Psoas muscle (tissue), 8 donors: ENCODE results near the gene SFI1. TPM values are rescaled to one million over a fixed set of nuclear protein-coding genes. Genes with fewer than 3 reads are reported as not detected.
A peak's percentile ranks its signal among the peaks of the same experiment; 100 is the strongest.
"Not testable (repeated sequence)": the region's sequence is repeated elsewhere in the genome, so short reads cannot be mapped to it uniquely, and the experiment has no call there.

Experiments
- ATAC-seq, 4 donors: fragments of 200-7000 bp; cut with Tn5 transposase; one replicate each; pipeline ENCODE4 v1.9.1; 2020; ENCODE audit warnings: moderate library complexity in 3 of 4, mild to moderate bottlenecking in 2 of 4
- DNase-seq, 2 donors: peaks; one replicate each; pipeline ENCODE4 v3.0.0-alpha.2; 2020
- H3K27ac ChIP-seq: fragments of 200-600 bp; one replicate; pipeline ENCODE4 v1.8.0; 2022
- H3K27me3 ChIP-seq, 3 donors: fragments of 200-600 bp in 1 of 3; one replicate each; pipeline versions ENCODE4 v1.6.1 to v1.8.0; 2013 to 2022; ENCODE audit warnings: low read length in 2 of 3, mild to moderate bottlenecking in 2 of 3, moderate library complexity in 1 of 3; ENCODE audit not compliant: insufficient read depth in 3 of 3
- H3K36me3 ChIP-seq, 2 donors: fragments of 200-600 bp in 1 of 2; one replicate each; pipeline versions ENCODE4 v1.6.1 to v1.8.0; 2013 to 2022; ENCODE audit warnings: low read depth in 1 of 2, mild to moderate bottlenecking in 1 of 2, moderate library complexity in 1 of 2; ENCODE audit not compliant: insufficient read depth in 1 of 2
- H3K4me1 ChIP-seq: fragments of 200-600 bp; one replicate; pipeline ENCODE4 v1.8.0; 2022
- H3K4me3 ChIP-seq: fragments of 200-600 bp; one replicate; pipeline ENCODE4 v1.8.0; 2022; ENCODE audit warnings: mild to moderate bottlenecking
- H3K9me3 ChIP-seq: fragments of 200-600 bp; one replicate; pipeline ENCODE4 v1.8.0; 2022
- WGBS, 3 donors: extraction: QIAGEN DNeasy Blood & Tissue Kit; methylation state at CpG; one replicate each; pipeline versions ENCODE4 v1.1.6 to v1.1.7; 2013; 5-methylcytosine and 5-hydroxymethylcytosine counted together
- intact Hi-C, 2 donors: fragments of 100-400 bp; cut with DNase I; formaldehyde crosslinking; loops; one replicate each; pipeline versions ENCODE4 v1.11.0 to v1.14.2; 2022
- polyA plus RNA-seq, 3 donors: library from polyadenylated mRNA; stranded (reverse); fragments of 200-250 nt; gene quantifications; one replicate each; pipeline ENCODE4 v1.2.3, GENCODE V29; 2013
- total RNA-seq, 4 donors: library from RNA; stranded (reverse); fragmentation: NEBNext Ultra II Directional in 2 of 4; extraction: Animal tissue kit (Norgen Biotek cat#: 25700) in 2 of 4; gene quantifications; one replicate each; pipeline versions ENCODE4 v1.2.1 to v1.2.4, GENCODE V29; 2021 to 2023
- TF ChIP-seq, protein P1 (sequence below): fragments of 200-600 bp; IDR thresholded peaks from one replicate; pipeline ENCODE4 v1.8.0; 2022; ENCODE audit warnings: antibody characterized with exemption
- donor health status: healthy with polysubstance abuse.
- donor health status: DM: no; HTN: no; CAD: no; lungs with moderate emphysema.
- donor health status: Bipolar disorder and iron deficiency.
- donor health status: healthy.
- donor health status: DM: yes; HTN: yes; CAD: no.
- donor health status: DM: no; HTN: no; CAD: no.
- donor health status: DM: no; HTN: no; CAD: no.
- donor health status: DM: yes; HTN: yes; CAD: no.

SFI1 gene
- total and polyA plus RNA-seq, 7 donors: 1.5 to 8.6 (median 3.9) TPM

DNA sequence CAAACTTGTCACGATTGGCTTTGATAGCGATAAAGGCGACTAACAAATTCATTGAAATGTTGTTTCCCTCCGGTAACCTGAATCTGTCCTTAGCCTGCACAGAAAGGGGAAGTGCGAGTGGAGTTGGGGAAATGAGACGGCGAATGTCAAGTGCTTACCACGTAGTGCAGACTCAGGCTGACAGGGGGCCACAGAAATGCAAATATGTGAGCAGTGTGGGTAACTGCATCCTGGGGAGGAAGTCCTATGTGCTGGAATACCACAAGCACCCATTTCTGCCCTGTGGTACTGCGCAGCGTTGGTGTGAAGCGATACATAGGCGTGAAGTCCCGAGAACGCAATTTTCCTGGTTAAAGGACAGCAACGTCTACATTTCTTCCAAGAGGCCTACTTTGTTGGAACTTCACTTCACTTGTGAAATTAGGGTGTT, 5.8 kb upstream of the SFI1 start:
- ATAC-seq (peak; percentile 37 to 51 (median 41)), DNase-seq (peak; percentile 38 to 61)
- peaks cover 1 to 23% of the 10 kb centered on the region in 2 donors for H3K36me3 ChIP-seq
- no peaks in the 10 kb centered on the region for H3K27me3 ChIP-seq
- H3K27ac ChIP-seq: peak overlapping the region; percentile 98
- intact Hi-C loops: no loop called here
- H3K4me1 ChIP-seq: peaks cover 41% of the 10 kb centered on the region
- TF ChIP-seq, protein P1, sequence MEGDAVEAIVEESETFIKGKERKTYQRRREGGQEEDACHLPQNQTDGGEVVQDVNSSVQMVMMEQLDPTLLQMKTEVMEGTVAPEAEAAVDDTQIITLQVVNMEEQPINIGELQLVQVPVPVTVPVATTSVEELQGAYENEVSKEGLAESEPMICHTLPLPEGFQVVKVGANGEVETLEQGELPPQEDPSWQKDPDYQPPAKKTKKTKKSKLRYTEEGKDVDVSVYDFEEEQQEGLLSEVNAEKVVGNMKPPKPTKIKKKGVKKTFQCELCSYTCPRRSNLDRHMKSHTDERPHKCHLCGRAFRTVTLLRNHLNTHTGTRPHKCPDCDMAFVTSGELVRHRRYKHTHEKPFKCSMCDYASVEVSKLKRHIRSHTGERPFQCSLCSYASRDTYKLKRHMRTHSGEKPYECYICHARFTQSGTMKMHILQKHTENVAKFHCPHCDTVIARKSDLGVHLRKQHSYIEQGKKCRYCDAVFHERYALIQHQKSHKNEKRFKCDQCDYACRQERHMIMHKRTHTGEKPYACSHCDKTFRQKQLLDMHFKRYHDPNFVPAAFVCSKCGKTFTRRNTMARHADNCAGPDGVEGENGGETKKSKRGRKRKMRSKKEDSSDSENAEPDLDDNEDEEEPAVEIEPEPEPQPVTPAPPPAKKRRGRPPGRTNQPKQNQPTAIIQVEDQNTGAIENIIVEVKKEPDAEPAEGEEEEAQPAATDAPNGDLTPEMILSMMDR: no peak
- WGBS, 3 donors: 1 to 3% (median 2%) methylated on average over 15 of the region's 15 CpGs
- H3K9me3 ChIP-seq: no peaks in the 10 kb centered on the region
- peak overlapping the region; percentile 92 for H3K4me3 ChIP-seq

DNA sequence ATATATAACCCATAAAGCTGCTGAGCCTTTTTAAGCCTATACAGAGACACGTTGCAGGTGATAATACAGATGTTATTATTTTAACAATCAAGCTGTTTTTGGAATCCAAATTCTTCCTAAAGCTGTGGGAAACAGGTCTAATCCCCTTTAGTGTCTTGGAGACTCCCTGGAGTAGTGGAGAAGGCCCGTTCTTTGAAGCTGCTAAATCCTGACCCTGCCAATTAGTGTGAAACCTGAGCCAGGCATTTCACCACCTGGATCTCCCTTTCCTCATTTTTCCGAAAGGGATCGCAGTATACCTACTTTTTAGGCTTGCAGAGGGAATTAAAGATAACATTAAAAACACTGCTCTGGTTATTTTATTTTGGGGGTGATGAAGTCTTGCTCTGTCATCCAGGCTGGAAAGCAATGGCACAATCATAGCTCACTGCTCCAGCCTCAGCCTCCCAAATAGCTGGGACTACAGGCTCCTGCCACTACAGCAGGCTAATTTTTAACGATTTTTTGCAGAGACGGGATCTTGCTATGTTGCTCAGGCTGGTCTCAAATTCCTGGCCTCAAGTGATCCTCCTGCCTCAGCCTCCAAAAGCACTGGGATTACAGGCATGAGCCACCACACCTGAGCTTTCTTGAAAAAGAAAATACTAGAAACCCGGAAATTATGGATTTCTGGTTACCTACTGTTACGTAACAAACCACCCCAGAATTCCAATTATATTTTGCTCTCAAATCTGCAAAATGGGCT, 4.9 kb upstream of the SFI1 start:
- WGBS, 3 donors: 60 to 72% (median 70%) methylated on average over 8 of the region's 8 CpGs
- TF ChIP-seq, protein P1: no peak
- ATAC-seq (no peak), DNase-seq (no peak)
- H3K27ac ChIP-seq: peak overlapping the region; percentile 98
- H3K9me3 ChIP-seq: no peaks in the 10 kb centered on the region
- peaks cover 0 to 21% of the 10 kb centered on the region in 2 donors for H3K36me3 ChIP-seq
- peaks cover 41% of the 10 kb centered on the region for H3K4me1 ChIP-seq
- peak overlapping the region; percentile 92 for H3K4me3 ChIP-seq
- intact Hi-C loops: no loop called here
- H3K27me3 ChIP-seq: no peaks in the 10 kb centered on the region

DNA sequence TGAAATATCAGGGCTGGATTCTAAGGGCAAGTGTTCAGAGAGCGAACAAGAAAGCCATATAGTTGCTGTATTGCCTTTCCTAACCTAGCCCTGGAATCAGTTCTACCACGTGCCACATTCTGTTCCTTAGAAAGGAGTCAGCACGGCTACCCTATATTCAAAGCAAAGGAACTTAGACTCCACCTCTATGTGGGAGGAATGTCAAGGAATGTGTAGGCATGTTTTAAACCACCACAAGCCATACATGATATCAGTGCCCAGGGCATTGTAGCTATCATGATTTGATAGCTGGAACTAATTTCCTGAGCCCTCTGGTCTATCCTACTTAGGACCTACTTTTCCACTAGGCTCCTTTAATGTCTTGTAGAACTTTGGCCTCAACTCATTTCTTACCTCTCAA, 4.2 kb upstream of the SFI1 start:
- no peak for ATAC-seq
- H3K27ac ChIP-seq: peak overlapping the region; percentile 98
- no peaks in the 10 kb centered on the region for H3K27me3 ChIP-seq
- H3K36me3 ChIP-seq: peaks cover 0 to 13% of the 10 kb centered on the region in 2 donors
- TF ChIP-seq, protein P1: no peak
- 58 to 78% (median 75%) methylated on average over 3 of the region's 3 CpGs for WGBS, 3 donors
- H3K4me1 ChIP-seq: peaks cover 41% of the 10 kb centered on the region
- no peak for DNase-seq
- H3K9me3 ChIP-seq: no peaks in the 10 kb centered on the region
- intact Hi-C loops: no loop called here
- no peak overlapping the region for H3K4me3 ChIP-seq

DNA sequence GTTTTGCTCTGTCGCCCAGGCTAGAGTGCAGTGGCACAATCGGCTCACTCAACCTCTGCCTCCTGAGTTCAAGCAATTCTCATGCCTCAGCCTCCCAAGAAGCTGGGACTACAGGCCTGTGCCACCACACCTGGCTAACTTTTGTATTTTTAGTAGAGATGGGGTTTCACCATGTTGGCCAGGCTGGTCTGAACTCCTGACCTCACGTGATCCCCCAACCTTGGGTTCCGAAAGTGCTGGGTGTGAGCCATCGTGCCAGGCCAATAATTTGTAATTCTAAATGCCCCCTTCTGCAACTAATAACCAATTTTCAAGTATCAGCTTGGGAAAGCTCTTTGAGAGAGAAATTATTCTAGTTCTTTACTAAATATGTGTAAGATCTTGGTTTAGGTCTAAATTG, 3.0 kb upstream of the SFI1 start:
- H3K9me3 ChIP-seq, H3K36me3 ChIP-seq, DNase-seq, H3K4me3 ChIP-seq, intact Hi-C loops, ATAC-seq, H3K27me3 ChIP-seq: not testable (repeated sequence)
- peak overlapping the region; percentile 98 for H3K27ac ChIP-seq
- 79 to 89% (median 83%) methylated on average over 5 of the region's 5 CpGs for WGBS, 3 donors
- H3K4me1 ChIP-seq: peaks cover 32% of the 10 kb centered on the region

DNA sequence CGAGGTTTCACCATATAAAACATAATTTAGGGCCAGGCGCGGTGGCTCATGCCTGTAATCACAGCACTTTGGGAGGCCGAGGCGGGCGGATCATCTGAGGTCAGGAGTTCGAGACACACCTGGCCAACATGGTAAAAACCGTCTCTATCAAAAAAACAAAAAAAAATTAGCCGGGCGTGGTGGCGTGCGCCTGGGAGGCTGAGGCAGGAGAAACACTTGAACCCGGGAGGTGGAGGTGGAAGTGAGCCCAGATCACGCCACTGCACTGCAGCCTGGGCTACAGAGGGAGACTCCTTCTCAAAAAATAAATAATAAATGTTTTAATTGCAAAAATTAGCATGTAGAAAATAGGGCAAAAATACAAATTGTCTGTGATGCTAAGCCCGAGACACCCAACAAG, 993 bp upstream of the SFI1 start:
- Histone ChIP-seq H3K4me1 (peaks cover 28% of the 10 kb centered on the region), H3K27ac (peak overlapping the region; percentile 80), H3K9me3 (no peaks in the 10 kb centered on the region), H3K4me3 (peak overlapping the region; percentile 91), H3K36me3 (no peaks in the 10 kb centered on the region), H3K27me3 (no peaks in the 10 kb centered on the region)
- ATAC-seq: no peak
- intact Hi-C loops: no loop called here
- 67 to 77% (median 75%) methylated on average over 15 of the region's 15 CpGs for WGBS, 3 donors
- TF ChIP-seq, protein P1: no peak
- DNase-seq: no peak
